DOHH2 (cell line): ENCODE data around the gene RGS9.

ENCODE experiments used
- EZH2phosphoT487 ChIP-seq: fragments of 200-600 bp; sonication (generic); IDR thresholded peaks from 2 replicates; pipeline ENCODE4 v1.6.1; 2017; ENCODE audit warnings: borderline replicate concordance, mild to moderate bottlenecking, antibody characterized with exemption, low read length, moderate library complexity, mixed read lengths
- TF ChIP-seq, protein P1 (sequence below): fragments of 200-600 bp; sonication (generic); IDR thresholded peaks from one replicate; pipeline ENCODE4 v1.5.1; 2014; ENCODE audit warnings: antibody characterized with exemption, mild to moderate bottlenecking, low read depth, low read length; ENCODE audit not compliant: poor library complexity, severe bottlenecking

DNA sequence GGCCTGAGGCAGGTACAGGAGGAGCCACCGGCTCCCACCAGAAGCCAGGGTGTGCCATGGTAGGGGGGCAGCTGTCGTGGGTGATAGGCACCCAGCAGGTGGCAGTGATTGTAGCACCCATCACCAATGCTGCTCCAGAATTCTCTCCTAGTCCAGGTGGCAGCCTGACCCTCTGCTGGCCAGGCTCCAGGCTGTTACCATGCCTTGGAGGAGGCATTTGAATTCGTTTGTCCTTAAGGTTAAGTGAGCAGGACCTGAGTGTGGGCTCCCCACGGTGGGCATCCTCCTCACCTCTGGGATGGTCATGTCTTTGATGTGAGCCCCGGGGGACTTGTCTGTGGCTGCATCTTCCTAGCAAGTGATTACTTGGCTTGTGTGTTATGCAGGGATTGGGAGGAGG lies 59.4 kb downstream of the RGS9 start:
- TF ChIP-seq, protein P1, sequence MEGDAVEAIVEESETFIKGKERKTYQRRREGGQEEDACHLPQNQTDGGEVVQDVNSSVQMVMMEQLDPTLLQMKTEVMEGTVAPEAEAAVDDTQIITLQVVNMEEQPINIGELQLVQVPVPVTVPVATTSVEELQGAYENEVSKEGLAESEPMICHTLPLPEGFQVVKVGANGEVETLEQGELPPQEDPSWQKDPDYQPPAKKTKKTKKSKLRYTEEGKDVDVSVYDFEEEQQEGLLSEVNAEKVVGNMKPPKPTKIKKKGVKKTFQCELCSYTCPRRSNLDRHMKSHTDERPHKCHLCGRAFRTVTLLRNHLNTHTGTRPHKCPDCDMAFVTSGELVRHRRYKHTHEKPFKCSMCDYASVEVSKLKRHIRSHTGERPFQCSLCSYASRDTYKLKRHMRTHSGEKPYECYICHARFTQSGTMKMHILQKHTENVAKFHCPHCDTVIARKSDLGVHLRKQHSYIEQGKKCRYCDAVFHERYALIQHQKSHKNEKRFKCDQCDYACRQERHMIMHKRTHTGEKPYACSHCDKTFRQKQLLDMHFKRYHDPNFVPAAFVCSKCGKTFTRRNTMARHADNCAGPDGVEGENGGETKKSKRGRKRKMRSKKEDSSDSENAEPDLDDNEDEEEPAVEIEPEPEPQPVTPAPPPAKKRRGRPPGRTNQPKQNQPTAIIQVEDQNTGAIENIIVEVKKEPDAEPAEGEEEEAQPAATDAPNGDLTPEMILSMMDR: no peak
- no peak for TF ChIP-seq EZH2phosphoT487
